ENCODE measurements around the gene SLC22A17. TPM values are rescaled to one million over a fixed set of nuclear protein-coding genes. Genes with fewer than 3 reads are reported as not detected.

Gene SLC22A17
- total RNA-seq, 1 experiment from 2014 or later, result not detected

DNA sequence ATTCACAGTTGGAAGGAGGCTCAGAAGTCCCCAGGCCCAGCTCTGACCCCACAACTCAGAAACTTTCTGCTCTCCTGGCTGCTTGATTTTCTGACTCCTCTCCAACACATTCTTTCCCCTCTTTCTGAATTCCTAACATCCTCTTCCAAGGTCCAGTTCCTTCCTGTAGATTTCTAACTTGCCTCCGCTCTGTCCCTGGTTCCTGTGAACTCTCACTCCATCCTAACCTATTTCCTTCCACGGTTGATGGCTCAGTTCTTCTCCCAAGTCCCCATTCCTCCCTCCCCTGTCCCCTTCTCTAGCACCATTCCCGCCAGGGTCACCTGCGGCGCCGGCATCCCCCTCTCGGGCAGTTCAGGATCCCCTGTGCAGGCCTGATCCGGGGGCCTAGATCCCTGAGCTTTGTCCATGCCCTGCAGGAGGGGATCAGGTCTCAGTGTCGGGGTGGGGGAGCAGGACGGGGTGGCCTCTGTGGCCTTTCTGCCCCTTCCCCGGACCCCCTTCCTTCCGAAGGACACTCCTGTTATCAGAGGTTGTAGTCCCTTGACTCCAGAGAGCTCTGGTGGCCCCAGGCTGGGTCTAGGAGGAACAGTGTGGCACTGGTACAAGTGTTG lies 6.0 kb upstream of the SLC22A17 start:
- no TSS peak for BruUV-seq (replicated peaks)
- Histone ChIP-seq H4K20me1 (ENCODE audit: insufficient read depth) (no peaks in the 10 kb centered on the region), H2AFZ (no peak overlapping the region), H3K27me3 (ENCODE audit: insufficient read depth, low read depth) (peaks cover 74% of the 10 kb centered on the region), H3F3A (ENCODE audit: insufficient read depth, low read depth) (no peaks in the 10 kb centered on the region), H3K36me3 (ENCODE audit: low read depth) (no peaks in the 10 kb centered on the region), H3K9me2 (ENCODE audit: insufficient read depth) (no peaks in the 10 kb centered on the region), H3K79me2 (ENCODE audit: low read depth) (no peaks in the 10 kb centered on the region), H3K4me3 (no peak overlapping the region), H3K4me2 (no peak overlapping the region), H3K27ac (no peak overlapping the region), H3K9me3 (ENCODE audit: insufficient read depth, low read depth) (no peaks in the 10 kb centered on the region), H3K4me1 (replicated peaks; ENCODE audit: insufficient read depth) (no peaks in the 10 kb centered on the region)
- intact Hi-C loops (cut with micrococcal nuclease; ENCODE audit: unreplicated experiment), result no loop called here
- no peak for DNase-seq
- ChIA-PET POLR2A (ENCODE audit: unreplicated experiment) (no interaction called here), CTCF (no interaction called here)
- TF ChIP-seq CTCF (conservative IDR thresholded peaks at IDR 0.05) (no peak), EZH2 (IDR thresholded peaks at IDR 0.05; ENCODE audit: low read depth) (no peak)

GRCh38 chr14:23358042-23358441 lies 5.4 kb upstream of the SLC22A17 start:
- Histone ChIP-seq H3K27me3 (ENCODE audit: insufficient read depth, low read depth) (peaks cover 73% of the 10 kb centered on the region), H2AFZ (no peak overlapping the region), H3K36me3 (ENCODE audit: low read depth) (no peaks in the 10 kb centered on the region), H3K9me2 (ENCODE audit: insufficient read depth) (no peaks in the 10 kb centered on the region), H3K4me1 (replicated peaks; ENCODE audit: insufficient read depth) (no peaks in the 10 kb centered on the region), H3K4me2 (no peak overlapping the region), H4K20me1 (ENCODE audit: insufficient read depth) (no peaks in the 10 kb centered on the region), H3K9me3 (ENCODE audit: insufficient read depth, low read depth) (no peaks in the 10 kb centered on the region), H3F3A (ENCODE audit: insufficient read depth, low read depth) (no peaks in the 10 kb centered on the region), H3K4me3 (no peak overlapping the region), H3K27ac (no peak overlapping the region), H3K79me2 (ENCODE audit: low read depth) (no peaks in the 10 kb centered on the region)
- POLR2A ChIA-PET (ENCODE audit: unreplicated experiment), result interaction anchor here (0.8 kb wide), 1 partner anchor 12 kb away, joined by 7 read pairs; no protein-coding TSS in a partner anchor
- BruUV-seq (replicated peaks), result no TSS peak
- no peak for DNase-seq
- CTCF ChIA-PET, result no interaction called here
- TF ChIP-seq EZH2 (IDR thresholded peaks at IDR 0.05; ENCODE audit: low read depth) (no peak), CTCF (conservative IDR thresholded peaks at IDR 0.05) (no peak)
- intact Hi-C loops (cut with micrococcal nuclease; ENCODE audit: unreplicated experiment), result no loop called here

GRCh38 chr14:23357261-23357660 lies 4.6 kb upstream of the SLC22A17 start:
- H3K4me1 ChIP-seq (replicated peaks; ENCODE audit: insufficient read depth), result no peaks in the 10 kb centered on the region
- no peaks in the 10 kb centered on the region for H3K79me2 ChIP-seq (ENCODE audit: low read depth)
- H3K9me2 ChIP-seq (ENCODE audit: insufficient read depth), result no peaks in the 10 kb centered on the region
- H3K36me3 ChIP-seq (ENCODE audit: low read depth), result no peaks in the 10 kb centered on the region
- ChIA-PET POLR2A (ENCODE audit: unreplicated experiment) (interaction anchor here (0.8 kb wide), 1 partner anchor 13 kb away, joined by 7 read pairs; no protein-coding TSS in a partner anchor), CTCF (no interaction called here)
- peaks cover 72% of the 10 kb centered on the region for H3K27me3 ChIP-seq (ENCODE audit: insufficient read depth, low read depth)
- intact Hi-C loops (cut with micrococcal nuclease; ENCODE audit: unreplicated experiment), result no loop called here
- H4K20me1 ChIP-seq (ENCODE audit: insufficient read depth), result no peaks in the 10 kb centered on the region
- DNase-seq, result no peak
- H3K27ac ChIP-seq, result no peak overlapping the region
- H3F3A ChIP-seq (ENCODE audit: insufficient read depth, low read depth), result no peaks in the 10 kb centered on the region
- no TSS peak for BruUV-seq (replicated peaks)
- no peak overlapping the region for H2AFZ ChIP-seq
- no peak overlapping the region for H3K4me2 ChIP-seq
- TF ChIP-seq CTCF (conservative IDR thresholded peaks at IDR 0.05) (no peak), EZH2 (IDR thresholded peaks at IDR 0.05; ENCODE audit: low read depth) (no peak)
- no peak overlapping the region for H3K4me3 ChIP-seq
- no peaks in the 10 kb centered on the region for H3K9me3 ChIP-seq (ENCODE audit: insufficient read depth, low read depth)
